WTC11 (cell line): Measurements from ENCODE around the gene HTR1A. TPM values are rescaled to one million over a fixed set of nuclear protein-coding genes. Genes with fewer than 3 reads are reported as not detected.
A peak's percentile ranks its signal among the peaks of the same experiment; 100 is the strongest.

ENCODE experiments used
- ATAC-seq: fragments of 200-7000 bp; cut with Tn5 transposase; 2 replicates; pipeline ENCODE4 v1.10.0; 2021; ENCODE audit warnings: mild to moderate bottlenecking, moderate library complexity
- Bru-seq: library from RNA; stranded (reverse); fragments of 400-500 nt; gene quantifications from one replicate; lab custom pipeline; 2021; lab: Mats Ljungman, UMichigan
- CTCF ChIA-PET: fragments of 300-600 bp; sonication (Branson Sonifier 250); formaldehyde crosslinking; loops from one replicate; lab custom pipeline; 2021; ENCODE audit warnings: antibody characterized with exemption; lab: Charles Lee
- POLR2A ChIA-PET: fragments of 350-600 bp; sonication (Branson Sonifier 250); formaldehyde crosslinking; loops from one replicate; lab custom pipeline; 2021; ENCODE audit warnings: antibody characterized with exemption; lab: Charles Lee
- DNase-seq: peaks from one replicate; pipeline ENCODE4 v3.0.0; 2021; ENCODE audit warnings: low spot score
- H3K27ac Mint-ChIP-seq: 2 replicates; pipeline ENCODE4 v1.8.0; 2021; ENCODE audit warnings: mixed read lengths
- H3K27me3 Mint-ChIP-seq: 2 replicates; pipeline ENCODE4 v1.8.0; 2021; ENCODE audit warnings: low read depth, mild to moderate bottlenecking, moderate library complexity, mixed read lengths
- H3K36me3 Mint-ChIP-seq: 2 replicates; pipeline ENCODE4 v1.8.0; 2021; ENCODE audit warnings: mixed read lengths
- H3K4me1 Mint-ChIP-seq: 2 replicates; pipeline ENCODE4 v1.8.0; 2022; ENCODE audit warnings: mixed read lengths
- H3K4me3 Mint-ChIP-seq: 2 replicates; pipeline ENCODE4 v1.8.0; 2021; ENCODE audit warnings: mild to moderate bottlenecking, moderate library complexity, mixed read lengths
- H3K9me3 Mint-ChIP-seq: 2 replicates; pipeline ENCODE4 v1.8.0; 2021; ENCODE audit warnings: mixed read lengths
- EMX1 ChIP-seq: fragments of 250-450 bp; sonication (Bioruptor Pico); IDR thresholded peaks from 2 replicates; pipeline ENCODE4 v1.8.0; 2021; ENCODE audit warnings: mild to moderate bottlenecking
- ETV6 ChIP-seq: sonication (generic); formaldehyde crosslinking; IDR thresholded peaks from 2 replicates; pipeline ENCODE4 v1.8.1; 2022; ENCODE audit warnings: mild to moderate bottlenecking, missing genetic modification reagents
- GABPB1 ChIP-seq: sonication (generic); formaldehyde crosslinking; IDR thresholded peaks from 2 replicates; pipeline ENCODE4 v1.8.1; 2023; ENCODE audit warnings: mild to moderate bottlenecking, missing genetic modification reagents
- MXD4 ChIP-seq: fragments of 250-450 bp; sonication (Bioruptor Pico); IDR thresholded peaks from 2 replicates; pipeline ENCODE4 v1.8.0; 2021; ENCODE audit warnings: mild to moderate bottlenecking, moderate library complexity, borderline replicate concordance
- NR2C2 ChIP-seq: sonication (generic); formaldehyde crosslinking; IDR thresholded peaks from 2 replicates; pipeline ENCODE4 v1.8.0; 2022; ENCODE audit warnings: mild to moderate bottlenecking, missing genetic modification reagents
- SP1 ChIP-seq: sonication (generic); formaldehyde crosslinking; conservative IDR thresholded peaks from 2 replicates; pipeline ENCODE4 v1.8.1; 2022; ENCODE audit warnings: missing genetic modification reagents
- TCF7 ChIP-seq: sonication (generic); formaldehyde crosslinking; IDR thresholded peaks from 2 replicates; pipeline ENCODE4 v1.8.0; 2022; ENCODE audit warnings: mild to moderate bottlenecking, low read depth, missing genetic modification reagents, moderate library complexity
- TP53 ChIP-seq: sonication (generic); formaldehyde crosslinking; IDR thresholded peaks from 2 replicates; pipeline ENCODE4 v1.8.1; 2023; ENCODE audit warnings: mild to moderate bottlenecking, missing genetic modification reagents
- ZNF263 ChIP-seq: sonication (generic); formaldehyde crosslinking; IDR thresholded peaks from 2 replicates; pipeline ENCODE4 v1.8.1; 2022; ENCODE audit warnings: low read depth, mild to moderate bottlenecking, moderate library complexity, missing genetic modification reagents
- ZNF281 ChIP-seq: sonication (generic); formaldehyde crosslinking; IDR thresholded peaks from 2 replicates; pipeline ENCODE4 v1.8.0; 2023; ENCODE audit warnings: mild to moderate bottlenecking, missing genetic modification reagents
- ZNF416 ChIP-seq: fragments of 250-450 bp; sonication (Bioruptor Pico); IDR thresholded peaks from 2 replicates; pipeline ENCODE4 v1.9.0; 2021; ENCODE audit warnings: mild to moderate bottlenecking, inconsistent platforms
- ZNF671 ChIP-seq: fragments of 250-450 bp; sonication (Bioruptor Pico); IDR thresholded peaks from 2 replicates; pipeline ENCODE4 v1.8.0; 2021; ENCODE audit warnings: mild to moderate bottlenecking
- long read RNA-seq, 3 experiments: library from RNA in 1 of 3; library from capped mRNA in 1 of 3; library from polyadenylated mRNA in 1 of 3; unstranded in 2 of 3; stranded (forward) in 1 of 3; transcript quantifications; one replicate each; pipeline ENCODE4 v2.0.0, GENCODE V29; 2021
- total RNA-seq: library from RNA; stranded (reverse); gene quantifications from 3 replicates; pipeline ENCODE4 v1.2.3, GENCODE V29; 2021
- TF ChIP-seq, protein P1 (sequence below): fragments of 200-600 bp; IDR thresholded peaks from 2 replicates; pipeline ENCODE4 v1.8.0; 2022; ENCODE audit warnings: antibody characterized with exemption
- TF ChIP-seq, protein P2 (sequence below): sonication (generic); formaldehyde crosslinking; IDR thresholded peaks from 2 replicates; pipeline ENCODE4 v1.8.1; 2023; ENCODE audit warnings: mild to moderate bottlenecking, moderate library complexity, missing genetic modification reagents
- TF ChIP-seq, protein P3 (sequence below): sonication (generic); formaldehyde crosslinking; IDR thresholded peaks from 2 replicates; pipeline ENCODE4 v1.8.0; 2023; ENCODE audit warnings: missing genetic modification reagents
- TF ChIP-seq, protein P4 (sequence below): sonication (generic); formaldehyde crosslinking; IDR thresholded peaks from 2 replicates; pipeline ENCODE4 v1.8.0; 2022; ENCODE audit warnings: mild to moderate bottlenecking, missing genetic modification reagents
- TF ChIP-seq, protein P5 (sequence below): sonication (generic); formaldehyde crosslinking; IDR thresholded peaks from 2 replicates; pipeline ENCODE4 v1.8.1; 2022; ENCODE audit warnings: mild to moderate bottlenecking, missing genetic modification reagents, moderate library complexity, borderline replicate concordance
- TF ChIP-seq, protein P6 (sequence below): fragments of 250-450 bp; sonication (Bioruptor Pico); IDR thresholded peaks from 2 replicates; pipeline ENCODE4 v1.9.0; 2021; ENCODE audit warnings: moderate library complexity, mild to moderate bottlenecking, inconsistent platforms, borderline replicate concordance

HTR1A gene
- total RNA-seq, result 0.46 to 0.66 TPM (median 0.52 TPM) in 3 replicates
- percentile 33 among the genes with signal in this experiment for Bru-seq, nascent RNA
- long read RNA-seq, experiment 1, partial matches to known transcripts, result 0 of 3 reads
- long read RNA-seq, experiment 1, other reads (novel, unspliced or antisense), result 0 of 3 reads
- long read RNA-seq, experiment 2, partial matches to known transcripts, result 0 of 1 reads
- long read RNA-seq, experiment 2, other reads (novel, unspliced or antisense), result 0 of 1 reads
- long read RNA-seq, experiment 3, result 0 reads

DNA sequence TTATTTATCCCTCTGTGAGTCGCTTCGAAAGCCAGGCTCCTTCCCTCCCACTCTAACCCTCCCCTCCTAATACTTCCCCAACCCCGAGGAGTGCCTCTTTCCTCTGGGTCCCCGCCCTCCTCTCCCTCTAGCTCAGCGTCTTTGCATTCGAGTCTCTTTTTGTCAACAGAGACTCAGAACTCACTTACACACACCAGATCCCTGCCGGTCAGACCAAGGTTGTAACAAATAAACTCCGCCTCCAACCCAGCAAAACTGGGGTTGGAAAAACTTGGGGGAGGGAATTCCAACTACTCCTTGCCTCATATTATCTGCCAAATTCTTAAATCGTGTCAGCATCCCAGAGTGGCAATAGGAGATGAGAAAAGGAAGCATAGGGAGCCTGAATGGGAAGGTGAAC lies at the start of gene HTR1A:
TSS of gene HTR1A (minus strand) at position 167 of the 400 bp plus-strand sequence. CDS start 726 bp downstream, outside the sequence.
- Mint-ChIP-seq H3K36me3 (peaks cover 2% of the 10 kb centered on the region; the same call in 1 of the 2 replicates), H3K4me3 (peak within 1 kb of the TSS; percentile 88), H3K27ac (no peak within 1 kb of the TSS), H3K27me3 (peaks cover 37% of the 10 kb centered on the region), H3K4me1 (peaks cover 52% of the 10 kb centered on the region), H3K9me3 (0 out of 2 replicates have a peak, but pooled peaks cover 3% of the 10 kb centered on the region)
- ChIA-PET POLR2A (interaction anchor here (0.6 kb wide), 1 partner anchor 1019 kb away, joined by 5 read pairs; no protein-coding TSS in a partner anchor), CTCF (no interaction called here)
- ATAC-seq, result peak; percentile 8
- DNase-seq, result peak; percentile 17
- no peak for TF ChIP-seq ZNF263

DNA sequence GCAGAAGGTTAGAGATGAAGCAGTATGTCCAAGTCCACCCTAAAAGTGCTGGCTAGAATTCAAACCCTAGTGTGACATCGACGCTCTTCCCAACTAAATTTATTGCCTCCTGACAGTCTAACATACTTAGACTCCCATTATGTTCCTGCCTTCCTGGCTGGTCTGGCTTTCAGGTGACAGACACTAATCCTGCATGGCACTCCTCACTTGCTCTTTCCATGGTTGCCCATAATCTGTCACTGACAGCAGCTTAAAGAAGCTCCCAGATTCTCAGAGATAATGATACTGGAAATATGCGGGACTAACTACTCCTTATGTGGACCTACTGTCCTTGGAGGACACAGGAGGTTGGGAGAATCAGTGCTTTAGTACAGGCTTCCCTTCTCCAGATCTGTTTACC lies 41.7 kb upstream of the HTR1A start:
- ATAC-seq, result no peak
- POLR2A ChIA-PET, result no interaction called here
- H3K4me1 Mint-ChIP-seq, result peaks cover 8% of the 10 kb centered on the region
- H3K27me3 Mint-ChIP-seq, result no peaks in the 10 kb centered on the region
- H3K9me3 Mint-ChIP-seq, result peaks cover 4% of the 10 kb centered on the region; the same call in 1 of the 2 replicates
- H3K36me3 Mint-ChIP-seq, result no peaks in the 10 kb centered on the region
- TF ChIP-seq TCF7, result no peak
- TF ChIP-seq, protein P1, sequence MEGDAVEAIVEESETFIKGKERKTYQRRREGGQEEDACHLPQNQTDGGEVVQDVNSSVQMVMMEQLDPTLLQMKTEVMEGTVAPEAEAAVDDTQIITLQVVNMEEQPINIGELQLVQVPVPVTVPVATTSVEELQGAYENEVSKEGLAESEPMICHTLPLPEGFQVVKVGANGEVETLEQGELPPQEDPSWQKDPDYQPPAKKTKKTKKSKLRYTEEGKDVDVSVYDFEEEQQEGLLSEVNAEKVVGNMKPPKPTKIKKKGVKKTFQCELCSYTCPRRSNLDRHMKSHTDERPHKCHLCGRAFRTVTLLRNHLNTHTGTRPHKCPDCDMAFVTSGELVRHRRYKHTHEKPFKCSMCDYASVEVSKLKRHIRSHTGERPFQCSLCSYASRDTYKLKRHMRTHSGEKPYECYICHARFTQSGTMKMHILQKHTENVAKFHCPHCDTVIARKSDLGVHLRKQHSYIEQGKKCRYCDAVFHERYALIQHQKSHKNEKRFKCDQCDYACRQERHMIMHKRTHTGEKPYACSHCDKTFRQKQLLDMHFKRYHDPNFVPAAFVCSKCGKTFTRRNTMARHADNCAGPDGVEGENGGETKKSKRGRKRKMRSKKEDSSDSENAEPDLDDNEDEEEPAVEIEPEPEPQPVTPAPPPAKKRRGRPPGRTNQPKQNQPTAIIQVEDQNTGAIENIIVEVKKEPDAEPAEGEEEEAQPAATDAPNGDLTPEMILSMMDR, result no peak
- no peak for TF ChIP-seq TP53 (CRISPR knock-in tag)
- TF ChIP-seq NR2C2 (CRISPR knock-in tag), result no peak
- no peak for TF ChIP-seq MXD4 (CRISPR knock-in tag)
- TF ChIP-seq, protein P2, sequence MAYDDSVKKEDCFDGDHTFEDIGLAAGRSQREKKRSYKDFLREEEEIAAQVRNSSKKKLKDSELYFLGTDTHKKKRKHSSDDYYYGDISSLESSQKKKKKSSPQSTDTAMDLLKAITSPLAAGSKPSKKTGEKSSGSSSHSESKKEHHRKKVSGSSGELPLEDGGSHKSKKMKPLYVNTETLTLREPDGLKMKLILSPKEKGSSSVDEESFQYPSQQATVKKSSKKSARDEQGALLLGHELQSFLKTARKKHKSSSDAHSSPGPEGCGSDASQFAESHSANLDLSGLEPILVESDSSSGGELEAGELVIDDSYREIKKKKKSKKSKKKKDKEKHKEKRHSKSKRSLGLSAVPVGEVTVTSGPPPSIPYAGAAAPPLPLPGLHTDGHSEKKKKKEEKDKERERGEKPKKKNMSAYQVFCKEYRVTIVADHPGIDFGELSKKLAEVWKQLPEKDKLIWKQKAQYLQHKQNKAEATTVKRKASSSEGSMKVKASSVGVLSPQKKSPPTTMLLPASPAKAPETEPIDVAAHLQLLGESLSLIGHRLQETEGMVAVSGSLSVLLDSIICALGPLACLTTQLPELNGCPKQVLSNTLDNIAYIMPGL (CRISPR knock-in tag), result no peak
- no peak for TF ChIP-seq ZNF416 (CRISPR knock-in tag)
- no peak for TF ChIP-seq ETV6 (CRISPR knock-in tag)
- TF ChIP-seq, protein P3, sequence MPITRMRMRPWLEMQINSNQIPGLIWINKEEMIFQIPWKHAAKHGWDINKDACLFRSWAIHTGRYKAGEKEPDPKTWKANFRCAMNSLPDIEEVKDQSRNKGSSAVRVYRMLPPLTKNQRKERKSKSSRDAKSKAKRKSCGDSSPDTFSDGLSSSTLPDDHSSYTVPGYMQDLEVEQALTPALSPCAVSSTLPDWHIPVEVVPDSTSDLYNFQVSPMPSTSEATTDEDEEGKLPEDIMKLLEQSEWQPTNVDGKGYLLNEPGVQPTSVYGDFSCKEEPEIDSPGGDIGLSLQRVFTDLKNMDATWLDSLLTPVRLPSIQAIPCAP (CRISPR knock-in tag), result no peak
- no peak for TF ChIP-seq ZNF671 (CRISPR knock-in tag)
- TF ChIP-seq, protein P4, sequence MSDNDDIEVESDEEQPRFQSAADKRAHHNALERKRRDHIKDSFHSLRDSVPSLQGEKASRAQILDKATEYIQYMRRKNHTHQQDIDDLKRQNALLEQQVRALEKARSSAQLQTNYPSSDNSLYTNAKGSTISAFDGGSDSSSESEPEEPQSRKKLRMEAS, result no peak
- no peak for TF ChIP-seq SP1
- no peak for TF ChIP-seq EMX1 (CRISPR knock-in tag)
- TF ChIP-seq, protein P5, sequence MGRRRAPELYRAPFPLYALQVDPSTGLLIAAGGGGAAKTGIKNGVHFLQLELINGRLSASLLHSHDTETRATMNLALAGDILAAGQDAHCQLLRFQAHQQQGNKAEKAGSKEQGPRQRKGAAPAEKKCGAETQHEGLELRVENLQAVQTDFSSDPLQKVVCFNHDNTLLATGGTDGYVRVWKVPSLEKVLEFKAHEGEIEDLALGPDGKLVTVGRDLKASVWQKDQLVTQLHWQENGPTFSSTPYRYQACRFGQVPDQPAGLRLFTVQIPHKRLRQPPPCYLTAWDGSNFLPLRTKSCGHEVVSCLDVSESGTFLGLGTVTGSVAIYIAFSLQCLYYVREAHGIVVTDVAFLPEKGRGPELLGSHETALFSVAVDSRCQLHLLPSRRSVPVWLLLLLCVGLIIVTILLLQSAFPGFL (CRISPR knock-in tag), result no peak
- TF ChIP-seq, protein P6, sequence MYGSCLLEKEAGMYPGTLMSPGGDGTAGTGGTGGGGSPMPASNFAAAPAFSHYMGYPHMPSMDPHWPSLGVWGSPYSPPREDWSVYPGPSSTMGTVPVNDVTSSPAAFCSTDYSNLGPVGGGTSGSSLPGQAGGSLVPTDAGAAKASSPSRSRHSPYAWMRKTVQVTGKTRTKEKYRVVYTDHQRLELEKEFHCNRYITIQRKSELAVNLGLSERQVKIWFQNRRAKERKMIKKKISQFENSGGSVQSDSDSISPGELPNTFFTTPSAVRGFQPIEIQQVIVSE (CRISPR knock-in tag), result no peak
- no peak for TF ChIP-seq ZNF281 (CRISPR knock-in tag)
- TF ChIP-seq ZNF263, result no peak
- no peak for TF ChIP-seq GABPB1 (CRISPR knock-in tag)
- TF ChIP-seq, all 79 proteins: peak for 0
- no peak for DNase-seq
- H3K27ac Mint-ChIP-seq, result no peak overlapping the region
- CTCF ChIA-PET, result no interaction called here
- no peak overlapping the region for H3K4me3 Mint-ChIP-seq
